ENCODE measurements around the gene CHRDL1. TPM values are rescaled to one million over a fixed set of nuclear protein-coding genes. Genes with fewer than 3 reads are reported as not detected.
A peak's percentile ranks its signal among the peaks of the same experiment; 100 is the strongest.

CHRDL1 gene
- total RNA-seq, 1 experiment from 2014 or later = 0.47 TPM

DNA sequence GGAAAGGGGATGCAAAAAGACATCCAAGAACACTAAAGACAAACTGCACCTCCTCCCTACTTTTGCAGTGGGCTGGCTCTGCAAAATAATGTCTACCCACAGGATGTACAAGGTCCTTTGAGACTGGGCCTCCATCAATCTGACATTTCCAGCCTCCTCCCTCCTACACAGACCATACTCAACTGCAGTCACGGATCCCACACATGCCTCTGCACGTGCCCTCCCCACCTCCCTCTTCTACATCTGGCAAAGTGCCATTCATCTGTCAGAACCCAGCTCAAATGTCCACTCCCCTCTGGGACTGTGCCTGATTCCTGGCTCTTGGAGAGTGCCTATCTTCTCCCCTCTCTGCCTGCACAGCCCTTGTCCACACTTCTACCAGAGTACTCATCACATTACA lies 50.3 kb downstream of the CHRDL1 start:
- no peak overlapping the region for H3K27ac ChIP-seq (ENCODE audit: low read length)
- DNase-seq (no peak), ATAC-seq (no peak)
- ChIA-PET POLR2A (ENCODE audit: unreplicated experiment) (no interaction called here), CTCF (no interaction called here)
- no peaks in the 10 kb centered on the region for H3K36me3 ChIP-seq (ENCODE audit: low read depth, low read length)
- no peaks in the 10 kb centered on the region for H3K27me3 ChIP-seq (ENCODE audit: low read length)
- H4K20me1 ChIP-seq (ENCODE audit: low read length) = no peaks in the 10 kb centered on the region
- no peak overlapping the region for H3K9ac ChIP-seq (ENCODE audit: low read length)
- no peaks in the 10 kb centered on the region for H3F3A ChIP-seq (ENCODE audit: low read length, unreplicated experiment)
- H3K9me2 ChIP-seq (replicated peaks; ENCODE audit: low read length) = no peaks in the 10 kb centered on the region
- no peaks in the 10 kb centered on the region for H3K79me2 ChIP-seq (ENCODE audit: low read length)
- TF ChIP-seq EZH2phosphoT487 (IDR thresholded peaks at IDR 0.05; ENCODE audit: borderline replicate concordance, low read length) (no peak), EZH2 (IDR thresholded peaks at IDR 0.05; ENCODE audit: low read length, unreplicated experiment) (no peak)
- TF ChIP-seq, protein P1, sequence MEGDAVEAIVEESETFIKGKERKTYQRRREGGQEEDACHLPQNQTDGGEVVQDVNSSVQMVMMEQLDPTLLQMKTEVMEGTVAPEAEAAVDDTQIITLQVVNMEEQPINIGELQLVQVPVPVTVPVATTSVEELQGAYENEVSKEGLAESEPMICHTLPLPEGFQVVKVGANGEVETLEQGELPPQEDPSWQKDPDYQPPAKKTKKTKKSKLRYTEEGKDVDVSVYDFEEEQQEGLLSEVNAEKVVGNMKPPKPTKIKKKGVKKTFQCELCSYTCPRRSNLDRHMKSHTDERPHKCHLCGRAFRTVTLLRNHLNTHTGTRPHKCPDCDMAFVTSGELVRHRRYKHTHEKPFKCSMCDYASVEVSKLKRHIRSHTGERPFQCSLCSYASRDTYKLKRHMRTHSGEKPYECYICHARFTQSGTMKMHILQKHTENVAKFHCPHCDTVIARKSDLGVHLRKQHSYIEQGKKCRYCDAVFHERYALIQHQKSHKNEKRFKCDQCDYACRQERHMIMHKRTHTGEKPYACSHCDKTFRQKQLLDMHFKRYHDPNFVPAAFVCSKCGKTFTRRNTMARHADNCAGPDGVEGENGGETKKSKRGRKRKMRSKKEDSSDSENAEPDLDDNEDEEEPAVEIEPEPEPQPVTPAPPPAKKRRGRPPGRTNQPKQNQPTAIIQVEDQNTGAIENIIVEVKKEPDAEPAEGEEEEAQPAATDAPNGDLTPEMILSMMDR (conservative IDR thresholded peaks at IDR 0.05; ENCODE audit: low read depth, low read length) = no peak
- BruUV-seq (replicated peaks) = no TSS peak
- no peak overlapping the region for H3K4me3 ChIP-seq (ENCODE audit: low read length)
- intact Hi-C loops (cut with micrococcal nuclease) = no loop called here
- no peak overlapping the region for H2AFZ ChIP-seq (ENCODE audit: low read length)
- H3K4me1 ChIP-seq (ENCODE audit: insufficient read depth, low read length) = no peaks in the 10 kb centered on the region
- no peaks in the 10 kb centered on the region for H3K9me3 ChIP-seq (ENCODE audit: low read length)
- no peak overlapping the region for H3K4me2 ChIP-seq (ENCODE audit: low read length)

DNA sequence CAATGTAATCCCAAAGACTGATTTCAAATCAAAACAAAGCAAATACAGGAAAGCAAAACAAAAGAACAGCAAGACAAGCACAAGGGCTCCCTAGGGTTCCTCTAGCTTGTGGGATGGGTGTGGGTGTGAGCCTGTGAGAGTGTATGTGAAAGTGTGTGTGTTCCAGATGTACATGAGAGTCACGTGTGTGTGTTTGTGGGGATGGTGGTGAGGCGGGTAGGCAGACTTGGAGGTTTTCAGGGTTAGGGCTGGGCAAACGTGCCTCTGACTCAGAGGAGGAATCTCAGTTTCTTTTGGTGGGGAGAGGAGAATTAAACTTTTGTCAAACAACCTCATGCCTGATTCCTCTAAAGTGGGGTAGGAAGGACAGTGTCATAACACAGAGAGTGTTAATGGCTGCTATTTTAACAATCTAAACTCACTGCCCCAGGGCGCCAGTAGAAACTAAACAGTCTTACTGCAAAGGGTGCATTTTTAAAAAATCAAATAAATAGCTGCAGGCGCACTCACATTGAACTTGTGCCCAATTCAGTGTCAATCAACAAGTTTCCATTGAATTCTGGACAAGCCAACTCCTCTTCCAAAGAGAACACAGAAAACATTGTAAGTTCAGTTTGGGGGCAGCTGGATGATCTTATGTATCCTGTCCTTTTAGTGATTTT lies 51.8 kb downstream of the CHRDL1 start:
- no peaks in the 10 kb centered on the region for H3K79me2 ChIP-seq (ENCODE audit: low read length)
- intact Hi-C loops (cut with micrococcal nuclease) = no loop called here
- no peak overlapping the region for H2AFZ ChIP-seq (ENCODE audit: low read length)
- no peaks in the 10 kb centered on the region for H3K27me3 ChIP-seq (ENCODE audit: low read length)
- H3K4me2 ChIP-seq (ENCODE audit: low read length) = no peak overlapping the region
- BruUV-seq (replicated peaks) = no TSS peak
- no peak overlapping the region for H3K27ac ChIP-seq (ENCODE audit: low read length)
- no peak overlapping the region for H3K9ac ChIP-seq (ENCODE audit: low read length)
- no peaks in the 10 kb centered on the region for H3K4me1 ChIP-seq (ENCODE audit: insufficient read depth, low read length)
- H3K4me3 ChIP-seq (ENCODE audit: low read length) = no peak overlapping the region
- ATAC-seq (no peak), DNase-seq (no peak)
- H3F3A ChIP-seq (ENCODE audit: low read length, unreplicated experiment) = no peaks in the 10 kb centered on the region
- no peaks in the 10 kb centered on the region for H4K20me1 ChIP-seq (ENCODE audit: low read length)
- CTCF ChIA-PET = no interaction called here
- H3K9me2 ChIP-seq (replicated peaks; ENCODE audit: low read length) = no peaks in the 10 kb centered on the region
- POLR2A ChIA-PET (ENCODE audit: unreplicated experiment) = no interaction called here
- no peaks in the 10 kb centered on the region for H3K36me3 ChIP-seq (ENCODE audit: low read depth, low read length)
- H3K9me3 ChIP-seq (ENCODE audit: low read length) = no peaks in the 10 kb centered on the region
- no peak for TF ChIP-seq EZH2phosphoT487 (IDR thresholded peaks at IDR 0.05; ENCODE audit: borderline replicate concordance, low read length)
- TF ChIP-seq, protein P1 (conservative IDR thresholded peaks at IDR 0.05; ENCODE audit: low read depth, low read length) = no peak
- no peak for TF ChIP-seq EZH2 (IDR thresholded peaks at IDR 0.05; ENCODE audit: low read length, unreplicated experiment)

DNA sequence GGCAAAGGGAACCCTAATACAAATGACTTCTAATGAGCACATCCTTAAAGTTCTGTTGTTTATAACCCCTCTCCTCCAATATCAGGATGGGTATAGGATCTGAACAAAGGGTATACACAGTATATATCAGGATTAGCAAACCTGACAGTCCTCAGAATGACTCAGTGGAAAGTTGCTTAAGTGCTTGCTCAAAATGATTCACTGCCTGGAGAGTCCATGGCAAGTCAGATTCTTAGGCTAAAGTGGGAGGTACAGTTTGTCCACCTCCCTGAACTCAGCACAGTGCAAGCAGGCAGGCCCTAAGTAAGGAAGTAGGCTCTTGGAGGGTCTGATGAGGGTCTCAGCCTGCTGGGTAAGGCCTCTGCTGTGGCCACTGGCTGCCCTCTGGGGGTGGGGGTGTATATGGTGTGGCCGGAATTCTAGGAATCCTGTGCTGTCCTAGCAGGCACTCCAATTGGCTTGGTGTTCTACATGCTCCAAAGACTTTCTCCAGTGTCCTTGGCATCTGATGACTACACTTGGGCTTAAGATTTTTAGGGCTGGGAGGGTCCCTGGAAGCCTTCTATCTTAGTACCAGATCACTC lies 54.3 kb downstream of the CHRDL1 start:
- Histone ChIP-seq H2AFZ (ENCODE audit: low read length) (no peak overlapping the region), H3K27ac (ENCODE audit: low read length) (no peak overlapping the region), H3K36me3 (ENCODE audit: low read depth, low read length) (no peaks in the 10 kb centered on the region), H3K79me2 (ENCODE audit: low read length) (no peaks in the 10 kb centered on the region), H3F3A (ENCODE audit: low read length, unreplicated experiment) (no peaks in the 10 kb centered on the region), H4K20me1 (ENCODE audit: low read length) (no peaks in the 10 kb centered on the region), H3K27me3 (ENCODE audit: low read length) (no peaks in the 10 kb centered on the region), H3K9ac (ENCODE audit: low read length) (no peak overlapping the region), H3K9me2 (replicated peaks; ENCODE audit: low read length) (no peaks in the 10 kb centered on the region), H3K4me1 (ENCODE audit: insufficient read depth, low read length) (no peaks in the 10 kb centered on the region), H3K4me3 (ENCODE audit: low read length) (no peak overlapping the region), H3K4me2 (ENCODE audit: low read length) (no peak overlapping the region), H3K9me3 (ENCODE audit: low read length) (no peaks in the 10 kb centered on the region)
- ATAC-seq (no peak), DNase-seq (peak; percentile 10)
- ChIA-PET POLR2A (ENCODE audit: unreplicated experiment) (no interaction called here), CTCF (no interaction called here)
- TF ChIP-seq EZH2 (IDR thresholded peaks at IDR 0.05; ENCODE audit: low read length, unreplicated experiment) = no peak
- TF ChIP-seq, protein P1 (conservative IDR thresholded peaks at IDR 0.05; ENCODE audit: low read depth, low read length) = no peak
- TF ChIP-seq EZH2phosphoT487 (IDR thresholded peaks at IDR 0.05; ENCODE audit: borderline replicate concordance, low read length) = no peak
- BruUV-seq (replicated peaks) = no TSS peak
- intact Hi-C loops (cut with micrococcal nuclease) = no loop called here

Measured in PC-3 (cell line).